H7 (cell line): Measurements from ENCODE around the gene CUEDC2. TPM values are rescaled to one million over a fixed set of nuclear protein-coding genes. Genes with fewer than 3 reads are reported as not detected.
A peak's percentile ranks its signal among the peaks of the same experiment; 100 is the strongest.

Source experiments
- DNase-seq: peaks from one replicate; pipeline ENCODE4 v3.0.0; 2012
- H3K27me3 ChIP-seq: 2 replicates; pipeline ENCODE4 v1.6.0; 2011; ENCODE audit warnings: mild to moderate bottlenecking, low read length; ENCODE audit not compliant: control insufficient read depth, insufficient read depth
- H3K36me3 ChIP-seq: replicated peaks from 2 replicates; pipeline ENCODE4 v1.5.1; 2011; ENCODE audit warnings: low read length; ENCODE audit not compliant: control insufficient read depth, insufficient read depth
- H3K4me3 ChIP-seq: 2 replicates; pipeline ENCODE4 v1.5.1; 2011; ENCODE audit warnings: low read depth, mild to moderate bottlenecking, control low read depth, low read length, moderate library complexity; ENCODE audit not compliant: insufficient read depth
- total RNA-seq: library from RNA; depleted of rRNA; stranded (reverse); fragments of >200 nt; shearing (Covaris generic); gene quantifications from 2 replicates; pipeline ENCODE4 v1.2.3, GENCODE V29; 2014; rRNA removed

The CUEDC2 gene, protein sequence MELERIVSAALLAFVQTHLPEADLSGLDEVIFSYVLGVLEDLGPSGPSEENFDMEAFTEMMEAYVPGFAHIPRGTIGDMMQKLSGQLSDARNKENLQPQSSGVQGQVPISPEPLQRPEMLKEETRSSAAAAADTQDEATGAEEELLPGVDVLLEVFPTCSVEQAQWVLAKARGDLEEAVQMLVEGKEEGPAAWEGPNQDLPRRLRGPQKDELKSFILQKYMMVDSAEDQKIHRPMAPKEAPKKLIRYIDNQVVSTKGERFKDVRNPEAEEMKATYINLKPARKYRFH
- total RNA-seq = 51.3 and 64.7 TPM in 2 replicates

DNA sequence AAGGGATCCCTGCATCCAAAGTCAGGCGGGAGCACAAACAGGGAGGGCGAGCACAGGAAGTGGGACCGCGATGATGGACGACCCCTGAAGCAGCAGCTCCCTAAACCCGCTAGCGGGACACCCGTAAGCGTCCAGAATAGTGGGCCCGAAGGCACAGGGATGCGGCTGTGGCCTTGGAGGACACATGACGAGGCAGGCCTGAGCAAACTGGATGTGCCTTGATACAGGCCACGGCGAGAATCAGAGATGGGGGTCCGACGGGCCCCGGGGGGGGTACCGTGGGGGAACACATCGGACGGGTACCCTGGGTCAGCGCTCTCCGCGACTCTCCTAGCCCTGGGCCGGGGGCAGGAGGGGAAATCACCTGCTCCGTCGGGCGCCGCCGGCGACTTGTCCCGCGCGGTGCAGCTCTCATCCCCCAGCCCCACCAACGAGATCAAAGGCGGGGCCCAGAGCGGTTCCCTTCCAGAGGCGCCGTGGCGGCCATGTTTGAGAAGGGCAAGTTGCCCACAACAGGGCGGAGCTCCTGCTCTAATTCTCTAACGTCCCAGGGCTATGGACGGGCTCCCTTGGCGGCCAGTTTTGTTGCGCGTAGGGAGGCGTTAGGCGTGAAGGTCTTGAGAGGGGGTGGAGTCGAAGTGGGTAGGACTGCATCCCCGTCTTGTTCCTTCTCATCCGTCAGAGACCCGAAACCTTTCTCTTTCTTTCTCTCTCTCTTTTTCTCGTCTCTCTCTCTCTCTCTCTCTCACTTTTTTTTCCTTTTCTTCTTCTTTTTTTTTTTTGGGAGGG lies at the start of gene CUEDC2:
Gene CUEDC2, minus strand, starts transcription at position 413 of the 789 bp plus-strand sequence. CDS start 7,386 bp downstream, outside the sequence.
- Histone ChIP-seq H3K27me3 (peaks cover 35% of the 10 kb centered on the region), H3K4me3 (peak within 1 kb of the TSS; percentile 85), H3K36me3 (no peaks in the 10 kb centered on the region)
- peak; percentile 96 for DNase-seq

DNA sequence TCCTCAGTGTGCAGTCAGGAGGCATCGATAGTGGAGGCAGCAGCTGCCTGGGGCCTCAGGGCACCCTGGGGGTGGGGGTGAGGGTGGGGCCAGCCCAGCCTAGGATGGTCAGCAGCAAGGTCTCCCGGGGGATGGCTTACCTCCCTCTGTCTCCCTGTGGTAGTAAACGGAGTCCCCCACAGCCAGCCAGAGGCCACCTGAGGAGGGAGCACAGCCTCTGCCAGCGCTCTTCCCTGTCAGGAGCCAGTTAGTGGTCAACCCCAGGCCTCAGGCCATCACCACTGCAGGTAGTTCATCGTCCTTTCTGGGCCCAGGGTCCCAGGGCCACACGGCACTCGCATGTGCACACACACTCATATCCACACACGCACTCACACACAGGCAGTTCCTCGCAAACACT lies 48.0 kb upstream of the CUEDC2 start:
- Histone ChIP-seq H3K4me3 (no peak overlapping the region), H3K27me3 (no peaks in the 10 kb centered on the region), H3K36me3 (peaks cover 34% of the 10 kb centered on the region)
- no peak for DNase-seq

DNA sequence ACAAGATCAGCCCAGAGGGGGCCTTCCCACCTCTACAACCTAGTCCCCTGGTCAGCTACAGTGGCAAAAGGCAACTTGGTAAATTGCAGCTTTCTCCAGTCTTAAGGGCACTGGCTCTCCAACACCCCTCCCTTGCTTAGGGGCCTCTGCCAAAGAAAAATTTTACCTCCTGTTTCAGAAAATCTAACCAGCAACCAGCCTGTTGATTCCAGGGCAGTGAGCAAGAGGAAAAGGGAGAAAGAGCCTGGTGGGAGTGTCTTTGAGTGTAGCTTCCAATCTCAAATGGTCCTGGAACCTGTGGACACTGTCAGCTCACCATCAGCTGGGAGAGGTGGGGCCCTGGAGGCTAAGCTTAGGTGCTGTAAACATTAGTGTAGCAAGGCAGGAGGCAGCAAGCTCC lies 47.3 kb upstream of the CUEDC2 start:
- Histone ChIP-seq H3K27me3 (no peaks in the 10 kb centered on the region), H3K4me3 (no peak overlapping the region), H3K36me3 (peaks cover 28% of the 10 kb centered on the region)
- DNase-seq = no peak

DNA sequence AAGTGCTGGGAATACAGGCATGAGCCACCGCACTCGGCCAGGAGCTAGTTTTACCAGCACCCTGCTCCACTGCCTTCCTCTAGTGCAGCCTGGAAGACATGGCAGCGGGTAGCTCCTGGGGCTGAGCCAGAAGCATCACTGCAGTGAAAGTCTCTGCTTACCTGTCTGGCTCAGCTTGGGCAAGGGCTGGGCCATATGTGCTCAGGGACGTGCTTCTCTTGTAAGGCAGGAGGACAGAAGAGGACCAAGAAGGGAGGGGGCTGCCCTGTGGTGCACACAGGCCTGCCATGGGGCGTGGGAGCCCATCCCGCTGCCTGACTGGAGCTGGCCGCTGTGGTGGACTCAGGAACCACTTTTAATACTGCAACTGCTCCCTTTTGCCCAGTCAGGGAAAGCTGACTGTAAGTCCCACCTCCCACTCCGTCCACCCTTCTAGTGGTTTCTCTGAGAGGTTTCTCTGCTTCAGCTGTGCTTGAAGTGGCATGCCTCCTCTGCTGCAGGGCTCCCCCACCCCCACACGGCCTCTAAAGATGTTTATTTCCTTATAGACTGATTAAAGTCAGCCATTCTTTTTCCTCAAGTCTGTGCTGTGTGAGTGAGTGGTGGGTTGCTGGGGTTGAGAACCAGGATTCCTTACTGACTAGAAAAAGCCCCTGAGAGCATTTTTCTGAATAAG lies 44.2 kb upstream of the CUEDC2 start:
- Histone ChIP-seq H3K4me3 (no peak overlapping the region), H3K27me3 (no peaks in the 10 kb centered on the region), H3K36me3 (peaks cover 8% of the 10 kb centered on the region)
- no peak for DNase-seq

DNA sequence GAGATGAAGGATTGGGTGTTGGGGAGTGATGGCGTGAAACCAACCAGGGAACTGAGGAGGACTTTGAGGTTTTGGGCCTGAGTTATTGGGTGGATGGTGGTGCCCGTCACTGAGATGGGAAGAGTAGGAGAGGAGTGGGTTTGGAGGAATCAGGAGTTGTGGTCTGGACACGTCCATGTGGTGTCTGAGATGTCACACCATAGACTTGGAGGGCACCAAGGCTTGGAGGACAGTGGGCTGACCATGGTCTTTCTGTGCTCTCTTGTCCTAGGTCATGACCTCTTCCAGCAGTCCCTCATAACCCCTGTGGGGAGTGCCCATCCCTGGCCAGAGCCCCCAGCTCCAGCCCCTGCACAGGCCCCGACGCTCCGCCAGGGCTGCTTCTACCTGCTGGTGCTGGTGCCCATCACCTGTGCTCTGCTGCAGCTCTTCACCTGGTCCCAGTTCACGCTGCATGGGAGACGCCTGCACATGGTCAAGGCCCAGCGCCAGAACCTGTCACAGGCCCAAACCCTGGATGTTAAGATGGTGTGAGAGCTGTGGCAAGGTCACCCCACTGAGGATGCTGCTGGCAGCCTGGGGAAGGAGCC lies 43.2 kb upstream of the CUEDC2 start:
- DNase-seq = no peak
- no peak overlapping the region for H3K4me3 ChIP-seq
- H3K27me3 ChIP-seq = no peaks in the 10 kb centered on the region
- peaks cover 2% of the 10 kb centered on the region for H3K36me3 ChIP-seq

DNA sequence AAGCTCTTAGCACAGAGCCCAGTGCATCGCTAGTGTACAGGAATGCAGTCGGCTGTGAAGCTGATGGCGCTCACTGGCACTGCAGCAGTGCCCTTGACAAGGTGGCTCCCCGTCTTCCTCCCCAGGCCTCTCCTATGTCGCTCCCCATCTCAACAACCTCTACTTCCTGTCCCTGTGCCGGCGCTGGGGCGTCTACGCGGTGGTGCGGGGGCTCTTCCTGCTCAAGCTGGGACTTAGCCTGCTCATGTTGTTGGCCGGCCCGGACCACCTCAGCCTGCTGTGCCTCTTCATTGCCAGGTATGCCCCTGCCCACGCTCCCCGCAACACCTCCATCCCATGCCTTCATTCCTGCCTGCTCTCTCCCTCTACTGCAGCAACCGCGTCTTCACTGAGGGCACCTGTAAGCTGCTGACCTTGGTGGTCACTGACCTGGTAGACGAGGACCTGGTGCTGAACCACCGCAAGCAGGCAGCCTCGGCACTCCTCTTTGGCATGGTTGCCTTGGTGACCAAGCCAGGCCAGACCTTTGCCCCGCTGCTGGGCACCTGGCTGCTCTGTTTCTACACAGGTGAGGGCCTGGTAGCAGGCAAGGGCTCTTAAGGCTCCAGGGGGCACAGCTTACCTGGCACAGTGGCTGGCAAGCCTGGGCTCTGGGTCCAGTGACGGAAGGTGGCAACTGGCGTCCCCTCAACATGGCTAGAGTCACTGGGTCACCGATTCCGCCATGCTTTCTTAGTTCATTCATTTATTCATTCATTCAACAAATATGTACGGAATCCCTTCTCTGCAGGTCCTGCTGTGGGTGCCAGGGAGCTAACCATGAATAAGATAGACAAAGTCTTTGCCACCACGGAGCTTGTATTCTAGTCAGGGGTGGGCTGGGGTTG lies 41.3 kb upstream of the CUEDC2 start:
- no peak for DNase-seq
- no peak overlapping the region for H3K4me3 ChIP-seq
- H3K36me3 ChIP-seq = no peaks in the 10 kb centered on the region; the same call in 1 of the 2 replicates
- no peaks in the 10 kb centered on the region for H3K27me3 ChIP-seq

DNA sequence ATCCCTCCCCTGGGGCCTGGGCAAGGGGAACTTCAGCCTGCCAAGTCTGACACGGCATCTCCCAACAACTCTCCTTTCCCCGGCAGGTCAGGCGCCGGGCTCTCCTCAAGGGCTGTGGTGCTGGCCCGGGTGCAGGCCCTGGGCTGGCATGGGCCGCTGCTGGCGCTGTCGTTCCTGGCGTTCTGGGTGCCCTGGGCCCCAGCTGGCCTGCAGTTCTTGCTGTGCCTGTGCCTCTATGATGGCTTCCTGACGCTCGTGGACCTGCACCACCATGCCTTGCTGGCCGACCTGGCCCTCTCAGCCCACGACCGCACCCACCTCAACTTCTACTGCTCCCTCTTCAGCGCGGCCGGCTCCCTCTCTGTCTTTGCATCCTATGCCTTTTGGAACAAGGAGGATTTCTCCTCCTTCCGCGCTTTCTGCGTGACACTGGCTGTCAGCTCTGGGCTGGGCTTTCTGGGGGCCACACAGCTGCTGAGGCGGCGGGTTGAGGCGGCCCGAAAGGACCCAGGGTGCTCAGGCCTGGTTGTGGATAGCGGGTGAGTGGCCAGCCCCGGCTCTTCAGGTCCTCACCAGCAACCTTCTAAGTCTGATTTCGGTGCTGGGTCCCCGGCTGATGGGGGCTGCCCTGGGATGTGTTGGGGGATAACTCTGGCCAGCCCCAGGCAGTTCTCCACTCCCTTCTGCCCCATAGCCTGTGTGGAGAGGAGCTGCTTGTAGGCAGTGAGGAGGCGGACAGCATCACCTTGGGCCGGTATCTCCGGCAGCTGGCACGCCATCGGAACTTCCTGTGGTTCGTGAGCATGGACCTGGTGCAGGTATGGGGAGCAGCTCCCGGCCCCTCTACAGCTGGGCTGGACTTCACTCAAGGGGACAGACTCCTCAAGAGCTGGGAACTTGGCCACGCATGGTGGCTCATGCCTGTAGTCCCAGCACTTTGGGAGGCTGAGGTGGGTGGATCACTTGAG lies 38.5 kb upstream of the CUEDC2 start:
- Histone ChIP-seq H3K4me3 (no peak overlapping the region), H3K36me3 (no peaks in the 10 kb centered on the region), H3K27me3 (no peaks in the 10 kb centered on the region)
- no peak for DNase-seq

DNA sequence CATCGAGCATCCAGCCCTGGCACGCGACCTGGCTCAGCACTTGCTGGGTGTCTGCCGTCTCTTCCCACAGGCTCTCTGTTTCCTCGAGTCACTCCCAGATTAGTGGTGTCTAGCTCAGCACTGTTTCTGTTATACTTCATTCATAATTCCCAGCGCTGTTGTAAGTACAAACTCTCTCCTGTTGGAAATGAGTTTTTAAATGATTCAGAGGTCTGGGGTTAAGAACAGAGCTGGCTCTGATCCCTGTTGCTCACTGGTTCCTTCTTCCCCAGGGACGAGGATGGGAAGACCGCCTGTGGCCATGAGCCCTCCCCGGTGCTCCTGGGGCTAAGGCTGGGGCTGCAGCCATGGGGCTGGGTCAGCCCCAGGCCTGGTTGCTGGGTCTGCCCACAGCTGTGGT lies 36.3 kb upstream of the CUEDC2 start:
- H3K36me3 ChIP-seq = no peaks in the 10 kb centered on the region
- no peaks in the 10 kb centered on the region for H3K27me3 ChIP-seq
- no peak for DNase-seq
- H3K4me3 ChIP-seq = no peak overlapping the region

DNA sequence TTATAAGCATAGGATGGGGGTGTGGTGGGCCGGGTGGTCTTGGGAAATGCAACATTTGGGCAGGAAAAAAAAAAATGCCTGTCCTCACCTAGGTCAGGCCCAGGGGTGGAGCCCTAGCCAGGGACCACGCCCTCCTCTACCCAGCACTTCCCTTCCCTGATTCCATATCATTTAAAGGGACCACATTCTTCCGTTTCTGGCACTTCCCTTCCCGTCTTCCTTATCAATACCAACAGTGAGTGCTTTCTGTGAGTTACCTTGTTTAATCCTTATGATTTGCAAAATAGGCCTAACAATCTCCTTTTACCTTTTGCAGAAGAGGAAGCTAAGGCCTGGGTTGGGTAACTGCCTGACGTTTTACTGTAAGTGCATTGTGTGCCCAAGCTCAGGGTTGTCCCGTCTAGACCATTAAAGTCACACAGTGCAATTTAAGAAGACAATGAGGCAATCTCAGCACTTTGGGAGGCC lies 35.6 kb upstream of the CUEDC2 start:
- no peaks in the 10 kb centered on the region for H3K36me3 ChIP-seq
- no peak for DNase-seq
- H3K27me3 ChIP-seq = no peaks in the 10 kb centered on the region
- no peak overlapping the region for H3K4me3 ChIP-seq

DNA sequence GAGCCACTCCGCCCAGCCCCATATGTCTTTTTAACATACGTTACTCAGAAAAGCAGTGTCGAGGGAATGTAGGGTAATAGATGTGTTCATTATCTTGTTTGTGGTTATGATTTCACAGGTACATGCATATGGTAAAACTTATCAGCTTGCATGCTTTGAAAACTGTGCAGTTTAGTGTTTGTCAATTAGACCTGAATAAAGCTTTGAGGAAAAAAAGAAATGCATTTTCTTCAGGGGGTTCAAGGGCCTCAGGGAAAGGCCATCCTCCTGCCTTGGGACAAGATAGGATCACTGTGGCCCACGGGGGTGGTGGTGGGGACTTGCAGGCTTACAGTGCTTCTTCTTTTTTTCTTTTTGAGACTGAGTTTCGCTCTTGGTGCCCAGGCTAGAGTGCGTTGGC lies 34.9 kb upstream of the CUEDC2 start:
- no peak overlapping the region for H3K4me3 ChIP-seq
- H3K27me3 ChIP-seq = peaks cover 2% of the 10 kb centered on the region; the same call in 1 of the 2 replicates
- DNase-seq = no peak
- no peaks in the 10 kb centered on the region for H3K36me3 ChIP-seq

DNA sequence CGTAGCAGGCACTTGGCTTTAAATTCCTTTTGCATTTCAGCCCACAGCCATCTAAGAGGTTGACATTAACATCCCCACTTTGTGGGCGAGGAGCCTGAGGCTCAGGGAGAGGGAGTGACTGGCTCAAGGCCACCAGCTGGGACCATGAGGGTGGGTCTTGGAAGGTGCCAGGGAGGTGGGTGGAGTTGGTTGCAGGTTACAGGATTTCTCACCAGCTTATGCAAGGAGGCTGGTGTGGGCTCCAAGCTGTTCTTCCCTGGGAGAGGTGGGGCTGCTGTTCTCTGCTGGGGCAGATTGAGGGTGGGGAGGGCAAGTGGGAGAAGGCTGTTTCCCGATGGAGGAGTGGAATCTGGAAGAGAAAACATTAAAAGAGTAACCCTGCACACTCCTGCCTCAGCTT lies 33.1 kb upstream of the CUEDC2 start:
- H3K36me3 ChIP-seq = no peaks in the 10 kb centered on the region
- DNase-seq = no peak
- H3K4me3 ChIP-seq = no peak overlapping the region
- peaks cover 2% of the 10 kb centered on the region; the same call in 1 of the 2 replicates for H3K27me3 ChIP-seq

DNA sequence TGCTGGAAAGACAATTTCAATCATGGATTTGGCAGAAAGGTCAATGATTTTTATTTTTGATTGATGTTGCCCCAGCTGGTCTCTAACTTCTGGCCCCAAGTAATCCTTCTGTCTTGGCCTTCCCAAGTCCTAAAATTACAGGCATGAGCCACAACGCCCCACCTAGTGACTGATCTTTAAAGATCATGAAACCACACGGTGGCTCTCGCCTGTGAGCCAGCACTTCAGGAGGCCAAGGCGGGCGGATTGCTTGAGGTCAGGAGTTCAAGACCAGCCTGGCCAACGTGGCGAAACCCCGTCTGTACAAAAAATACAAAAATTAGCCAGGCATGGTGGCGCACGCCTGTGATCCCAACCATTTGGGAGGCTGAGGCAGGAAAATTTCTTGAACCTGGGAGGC lies 31.6 kb upstream of the CUEDC2 start:
- Histone ChIP-seq H3K36me3 (no peaks in the 10 kb centered on the region), H3K27me3 (peaks cover 2% of the 10 kb centered on the region; the same call in 1 of the 2 replicates), H3K4me3 (no peak overlapping the region)
- no peak for DNase-seq
